Muscle layer of duodenum (tissue), 2 donors: ENCODE data around the gene ATF6.
"Not testable (repeated sequence)": the region's sequence is repeated elsewhere in the genome, so short reads cannot be mapped to it uniquely, and the experiment has no call there.

Source experiments
- H3K27ac ChIP-seq: one replicate; pipeline ENCODE4 v1.7.0; 2013; ENCODE audit warnings: mild to moderate bottlenecking, low read length
- H3K27me3 ChIP-seq: one replicate; pipeline ENCODE4 v1.7.0; 2013; ENCODE audit warnings: low read depth, mild to moderate bottlenecking, control low read depth, low read length
- H3K36me3 ChIP-seq, 2 donors: one replicate each; pipeline ENCODE4 v1.7.0; 2013; ENCODE audit warnings: low read length in 2 of 2, control low read depth in 1 of 2, mild to moderate bottlenecking in 1 of 2; ENCODE audit not compliant: insufficient read depth in 2 of 2, control insufficient read depth in 1 of 2
- H3K4me1 ChIP-seq, 2 donors: one replicate each; pipeline ENCODE4 v1.7.0; 2013; ENCODE audit warnings: low read length in 2 of 2, mild to moderate bottlenecking in 2 of 2, control low read depth in 1 of 2, moderate library complexity in 1 of 2; ENCODE audit not compliant: insufficient read depth in 2 of 2, control insufficient read depth in 1 of 2
- H3K4me3 ChIP-seq, 2 donors: one replicate each; pipeline ENCODE4 v1.7.0; 2013; ENCODE audit warnings: low read length in 2 of 2, low read depth in 1 of 2, mild to moderate bottlenecking in 1 of 2
- H3K9me3 ChIP-seq, 2 donors: one replicate each; pipeline ENCODE4 v1.7.0; 2013; ENCODE audit warnings: low read length in 2 of 2, control low read depth in 1 of 2, mild to moderate bottlenecking in 1 of 2; ENCODE audit not compliant: control insufficient read depth in 1 of 2
- donor health status: healthy.

Gene ATF6

DNA sequence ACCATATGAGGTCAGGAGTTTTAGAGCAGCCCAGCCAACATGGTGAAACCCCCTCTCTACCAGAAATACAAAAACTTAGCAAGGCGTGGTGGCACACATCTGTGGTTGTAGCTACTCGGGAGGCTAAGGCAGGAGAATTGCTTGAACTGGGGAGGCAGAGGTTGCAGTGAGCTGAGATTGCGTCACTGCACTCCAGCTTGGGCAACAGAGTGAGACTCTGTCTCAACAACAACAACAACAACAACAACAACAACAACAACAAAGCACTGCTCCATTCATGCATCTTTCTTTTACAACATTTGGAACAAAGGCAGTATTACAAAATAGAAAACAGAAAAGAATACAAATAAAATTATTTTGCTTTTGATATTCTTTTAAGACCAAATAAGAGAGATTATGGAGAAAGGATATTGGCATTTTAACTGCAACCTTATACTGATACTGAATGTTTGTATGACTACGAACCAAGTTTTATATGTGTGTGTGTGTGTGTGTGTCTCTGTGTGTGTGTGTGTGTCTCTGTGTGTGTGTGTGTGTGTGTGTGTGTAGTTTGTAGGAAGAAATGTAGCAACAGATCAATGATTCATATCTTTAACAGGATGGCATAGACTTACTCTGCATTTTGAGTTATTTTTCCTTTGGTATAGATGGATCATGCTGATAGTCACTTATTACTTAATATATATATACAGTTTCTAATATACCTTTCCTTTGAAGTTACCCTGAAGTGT is 24.6 kb downstream of the ATF6 start:
- Histone ChIP-seq H3K36me3 (peaks cover 27 to 42% of the 10 kb centered on the region in 2 donors), H3K27ac (no peak overlapping the region), H3K9me3 (no peaks in the 10 kb centered on the region), H3K4me3 (no peak overlapping the region), H3K27me3 (no peaks in the 10 kb centered on the region), H3K4me1 (no peaks in the 10 kb centered on the region)

DNA sequence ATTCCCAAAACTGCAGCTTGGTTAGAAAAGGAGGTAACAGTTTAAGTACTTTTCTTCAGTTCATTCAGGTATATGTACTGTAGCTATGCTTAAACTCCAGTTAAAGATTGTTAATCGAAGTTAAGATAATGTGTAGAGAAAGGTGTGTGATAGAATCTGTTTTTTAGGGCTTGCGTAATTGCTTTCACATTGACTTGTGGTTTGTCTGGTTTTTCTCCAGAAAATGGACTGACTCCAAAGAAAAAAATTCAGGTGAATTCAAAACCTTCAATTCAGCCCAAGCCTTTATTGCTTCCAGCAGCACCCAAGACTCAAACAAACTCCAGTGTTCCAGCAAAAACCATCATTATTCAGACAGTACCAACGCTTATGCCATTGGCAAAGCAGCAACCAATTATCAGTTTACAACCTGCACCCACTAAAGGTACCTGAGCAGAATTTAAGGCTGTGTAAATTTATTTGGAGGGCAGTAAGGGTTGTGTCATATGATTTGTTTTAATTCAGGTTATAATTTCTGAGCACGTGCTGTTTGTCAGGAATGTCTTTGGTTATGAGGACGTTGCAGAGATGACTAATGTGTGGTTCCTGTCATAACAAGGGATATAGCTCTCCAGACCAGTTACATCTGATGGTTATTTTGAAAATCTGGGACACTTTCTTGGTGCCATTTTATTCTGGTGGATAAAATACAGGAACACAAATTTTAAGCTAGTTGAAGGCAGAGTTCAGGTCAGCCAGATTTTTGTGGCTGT is 26.0 kb downstream of the ATF6 start:
- Histone ChIP-seq H3K27ac (no peak overlapping the region), H3K36me3 (peaks cover 17 to 40% of the 10 kb centered on the region in 2 donors), H3K4me3 (no peak overlapping the region), H3K4me1 (no peaks in the 10 kb centered on the region), H3K9me3 (no peaks in the 10 kb centered on the region), H3K27me3 (no peaks in the 10 kb centered on the region)

DNA sequence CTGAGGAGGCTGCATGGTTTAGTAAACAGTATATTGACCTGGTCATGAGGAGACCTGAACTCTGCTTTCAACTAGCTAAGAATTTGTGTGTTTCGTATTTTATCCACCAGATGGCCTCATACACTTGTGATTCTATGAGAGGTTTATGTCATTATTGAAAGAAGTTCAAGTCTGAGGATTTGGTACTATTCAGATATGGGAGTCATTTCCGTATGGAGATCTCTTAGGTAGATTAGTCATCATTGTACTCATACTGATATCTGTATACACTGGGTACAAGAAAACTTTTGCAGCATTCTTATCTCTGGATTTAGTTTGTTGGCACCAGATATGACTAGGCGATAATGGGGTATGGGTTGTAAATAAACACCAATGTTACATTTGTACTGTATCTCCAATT is 26.6 kb downstream of the ATF6 start:
- H3K27me3 ChIP-seq = no peaks in the 10 kb centered on the region
- no peaks in the 10 kb centered on the region for H3K9me3 ChIP-seq
- no peaks in the 10 kb centered on the region for H3K4me1 ChIP-seq
- no peak overlapping the region for H3K4me3 ChIP-seq
- no peak overlapping the region for H3K27ac ChIP-seq
- H3K36me3 ChIP-seq = peaks cover 18 to 41% of the 10 kb centered on the region in 2 donors

DNA sequence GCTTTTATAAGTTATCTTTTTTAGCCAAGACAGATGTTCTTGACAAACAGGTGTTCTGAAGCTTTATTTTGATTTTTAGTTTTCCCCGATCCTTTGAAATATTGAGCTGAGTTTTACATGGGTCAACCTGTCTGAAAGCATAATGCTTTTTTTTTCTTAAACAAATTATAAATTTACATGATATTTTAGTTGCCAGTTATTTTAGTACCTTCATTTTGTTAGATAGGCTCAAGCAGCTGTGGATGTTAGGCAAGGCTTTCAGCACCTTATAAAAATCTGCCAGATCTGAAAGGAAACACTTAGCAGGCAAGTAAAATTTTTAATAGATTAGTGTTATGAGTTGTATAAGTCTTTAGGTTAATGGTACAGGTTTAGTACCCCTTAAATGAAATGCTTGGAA is 33.7 kb downstream of the ATF6 start:
- no peaks in the 10 kb centered on the region for H3K27me3 ChIP-seq
- no peak overlapping the region for H3K4me3 ChIP-seq
- no peaks in the 10 kb centered on the region for H3K9me3 ChIP-seq
- H3K4me1 ChIP-seq = peaks cover 0 to 11% of the 10 kb centered on the region in 2 donors
- H3K36me3 ChIP-seq = peaks cover 27 to 31% of the 10 kb centered on the region in 2 donors
- no peak overlapping the region for H3K27ac ChIP-seq

DNA sequence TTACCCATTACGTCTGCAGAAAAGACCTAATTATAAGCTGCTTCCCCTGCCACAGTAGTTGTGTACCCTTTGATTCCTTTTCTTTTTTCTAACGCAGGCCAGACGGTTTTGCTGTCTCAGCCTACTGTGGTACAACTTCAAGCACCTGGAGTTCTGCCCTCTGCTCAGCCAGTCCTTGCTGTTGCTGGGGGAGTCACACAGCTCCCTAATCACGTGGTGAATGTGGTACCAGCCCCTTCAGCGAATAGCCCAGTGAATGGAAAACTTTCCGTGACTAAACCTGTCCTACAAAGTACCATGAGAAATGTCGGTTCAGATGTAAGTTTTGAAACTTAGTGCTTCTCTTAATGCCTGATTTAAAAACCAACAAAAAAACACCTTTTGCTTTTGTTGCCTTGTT is 35.8 kb downstream of the ATF6 start:
- no peak overlapping the region for H3K4me3 ChIP-seq
- H3K9me3 ChIP-seq = no peaks in the 10 kb centered on the region
- no peak overlapping the region for H3K27ac ChIP-seq
- peaks cover 20 to 31% of the 10 kb centered on the region in 2 donors for H3K36me3 ChIP-seq
- no peaks in the 10 kb centered on the region for H3K27me3 ChIP-seq
- H3K4me1 ChIP-seq = peaks cover 0 to 30% of the 10 kb centered on the region in 2 donors

DNA sequence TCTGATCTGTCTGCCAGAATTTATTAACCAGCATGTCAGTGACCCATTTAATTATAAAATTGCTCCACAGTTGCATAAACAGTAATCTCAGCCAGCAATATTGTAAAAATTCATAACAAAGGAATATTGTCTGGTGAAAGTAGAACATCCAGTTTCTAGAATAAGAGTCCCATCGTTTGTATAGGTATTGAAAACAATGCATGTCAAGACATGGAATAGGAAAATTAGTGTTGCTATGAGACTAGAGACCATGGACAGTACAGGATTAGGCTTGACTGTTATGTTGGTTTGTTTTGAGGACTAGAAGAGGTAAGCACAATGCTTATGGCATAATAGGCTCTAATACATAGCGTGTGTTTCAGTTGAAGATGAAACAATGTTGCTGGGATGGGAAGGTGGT is 37.1 kb downstream of the ATF6 start:
- H3K27ac ChIP-seq = no peak overlapping the region
- no peaks in the 10 kb centered on the region for H3K27me3 ChIP-seq
- H3K4me3 ChIP-seq = no peak overlapping the region
- peaks cover 14 to 20% of the 10 kb centered on the region in 2 donors for H3K36me3 ChIP-seq
- peaks cover 0 to 38% of the 10 kb centered on the region in 2 donors for H3K4me1 ChIP-seq
- H3K9me3 ChIP-seq = no peaks in the 10 kb centered on the region

DNA sequence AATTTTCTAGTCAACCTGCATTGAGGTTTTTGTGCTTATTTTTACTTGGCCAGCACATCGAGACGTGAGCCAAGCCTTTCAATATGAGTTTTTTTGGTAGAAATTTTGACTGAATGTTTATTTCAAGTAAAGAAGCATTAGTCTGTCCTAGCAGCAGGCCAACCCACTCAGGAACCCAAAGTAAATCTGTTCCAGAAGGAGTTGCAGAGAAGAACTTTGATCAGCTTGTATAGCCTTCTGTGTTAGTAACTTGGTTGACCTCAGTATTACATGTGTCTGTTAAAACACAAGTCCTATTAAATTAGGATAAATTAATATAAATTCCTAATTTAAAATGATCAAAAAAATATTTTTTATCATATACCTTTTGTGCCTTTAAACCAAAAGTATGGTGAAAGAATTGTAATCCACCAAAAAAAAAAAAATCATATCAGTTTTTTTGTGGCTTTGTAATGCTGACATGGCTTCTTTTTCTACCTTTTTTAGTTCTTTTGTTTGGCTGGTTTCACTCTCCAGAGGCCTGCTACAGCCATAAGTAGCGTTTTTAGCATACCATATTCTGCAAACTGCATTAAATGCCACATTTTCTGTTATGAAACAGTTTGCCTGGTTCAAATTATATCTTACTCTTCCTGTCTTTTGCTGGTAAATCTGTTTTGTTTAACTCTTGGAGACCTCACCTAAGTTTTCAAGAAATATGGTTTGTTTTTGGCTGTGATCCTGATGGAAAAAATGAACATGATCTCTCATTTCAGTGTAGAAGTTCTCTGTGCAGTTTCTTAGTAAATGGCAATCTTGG is 39.5 kb downstream of the ATF6 start:
- H3K36me3 ChIP-seq = peaks cover 8 to 11% of the 10 kb centered on the region in 2 donors
- H3K27ac ChIP-seq = no peak overlapping the region
- H3K27me3 ChIP-seq = no peaks in the 10 kb centered on the region
- H3K9me3 ChIP-seq = no peaks in the 10 kb centered on the region
- H3K4me3 ChIP-seq = no peak overlapping the region
- peaks cover 0 to 38% of the 10 kb centered on the region in 2 donors for H3K4me1 ChIP-seq

DNA sequence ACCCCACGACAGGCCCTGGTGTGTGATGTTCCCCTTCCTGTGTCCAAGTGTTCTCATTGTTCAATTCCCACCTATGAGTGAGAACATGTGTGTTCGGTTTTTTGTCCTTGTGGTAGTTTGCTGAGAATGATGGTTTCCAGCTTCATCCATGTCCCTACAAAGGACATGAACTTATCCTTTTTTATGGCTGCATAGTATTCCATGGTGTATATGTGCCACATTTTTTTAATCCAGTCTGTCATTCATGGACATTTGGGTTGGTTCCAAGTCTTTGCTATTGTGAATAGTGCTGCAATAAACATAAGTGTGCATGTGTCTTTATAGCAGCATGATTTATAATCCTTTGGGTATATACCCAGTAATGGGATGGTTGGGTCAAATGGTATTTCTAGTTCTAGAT is 43.1 kb downstream of the ATF6 start:
- Histone ChIP-seq H3K36me3 (peaks cover 3 to 10% of the 10 kb centered on the region in 2 donors), H3K4me1 (peaks cover 0 to 30% of the 10 kb centered on the region in 2 donors)
- H3K27me3 ChIP-seq, H3K9me3 ChIP-seq, H3K4me3 ChIP-seq, H3K27ac ChIP-seq: not testable (repeated sequence)

DNA sequence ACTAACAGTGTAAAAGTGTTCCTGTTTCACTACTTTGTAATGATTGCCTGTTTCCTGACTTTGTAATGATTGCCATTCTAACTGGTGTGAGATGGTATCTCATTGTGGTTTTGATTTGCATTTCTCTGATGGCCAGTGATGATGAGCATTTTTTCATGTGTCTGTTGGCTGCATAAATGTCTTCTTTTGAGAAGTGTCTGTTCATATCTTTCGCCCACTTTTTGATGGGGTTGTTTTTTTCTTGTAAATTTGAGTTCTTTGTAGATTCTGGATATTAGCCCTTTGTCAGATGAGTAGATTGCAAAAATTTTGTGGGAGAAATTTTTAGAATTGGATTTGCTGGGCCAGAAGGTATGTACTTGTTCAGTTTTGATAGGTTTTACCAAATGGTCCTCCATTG is 43.5 kb downstream of the ATF6 start:
- not testable (repeated sequence) for H3K27ac ChIP-seq, H3K4me3 ChIP-seq, H3K27me3 ChIP-seq, H3K9me3 ChIP-seq
- H3K4me1 ChIP-seq = peaks cover 0 to 27% of the 10 kb centered on the region in 2 donors
- H3K36me3 ChIP-seq = peaks cover 3 to 10% of the 10 kb centered on the region in 2 donors

DNA sequence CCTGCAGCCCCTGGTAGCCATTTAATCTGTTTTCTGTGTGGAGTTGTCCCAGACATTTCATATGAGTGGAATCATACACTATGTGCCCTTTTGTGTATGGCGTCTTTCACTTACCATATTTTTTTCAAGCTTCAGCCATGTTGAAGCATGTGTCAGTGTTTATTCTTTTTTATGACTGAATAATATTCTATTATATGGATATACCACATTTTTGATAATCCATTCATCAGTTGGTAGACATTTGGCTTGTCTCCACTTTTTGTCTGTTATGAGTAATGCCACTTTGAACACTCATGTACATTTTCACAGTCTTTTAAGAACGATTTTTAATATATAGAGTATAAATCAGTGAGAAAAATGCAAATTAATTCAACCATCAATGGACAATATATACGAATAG is 44.7 kb downstream of the ATF6 start:
- H3K4me3 ChIP-seq = no peak overlapping the region
- peaks cover 3 to 10% of the 10 kb centered on the region in 2 donors for H3K36me3 ChIP-seq
- no peaks in the 10 kb centered on the region for H3K27me3 ChIP-seq
- H3K4me1 ChIP-seq = peaks cover 0 to 20% of the 10 kb centered on the region in 2 donors
- H3K9me3 ChIP-seq = no peaks in the 10 kb centered on the region
- H3K27ac ChIP-seq = no peak overlapping the region

DNA sequence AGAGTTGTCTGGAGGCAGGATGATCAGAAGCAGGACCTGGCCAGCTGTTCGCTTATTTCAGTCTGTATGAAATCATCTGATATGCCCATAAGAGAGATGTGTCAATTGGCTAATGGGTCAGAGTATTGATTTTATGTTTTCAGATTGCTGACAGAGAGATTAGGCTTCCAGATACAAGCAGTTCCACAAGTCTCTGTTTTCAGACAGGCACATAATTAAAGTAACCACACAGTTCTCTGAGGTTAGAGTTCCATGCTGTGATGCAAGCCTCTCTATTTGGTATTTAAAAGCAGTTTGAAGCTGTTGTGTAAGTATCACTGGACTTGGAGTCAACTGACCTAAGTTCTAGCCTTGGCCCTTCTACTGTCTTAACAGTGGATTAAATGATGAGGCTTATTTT is 50.1 kb downstream of the ATF6 start:
- peaks cover 4 to 5% of the 10 kb centered on the region in 2 donors for H3K36me3 ChIP-seq
- H3K27ac ChIP-seq = no peak overlapping the region
- H3K4me3 ChIP-seq = no peak overlapping the region

More for the DNA sequence above, 50.1 kb downstream of the ATF6 start:
- Histone ChIP-seq H3K27me3 (no peaks in the 10 kb centered on the region), H3K4me1 (peaks cover 0 to 5% of the 10 kb centered on the region in 2 donors), H3K9me3 (no peaks in the 10 kb centered on the region)
